Gastrocnemius medialis (tissue), 4 donors: Measurements from ENCODE around the gene TNC. TPM values are rescaled to one million over a fixed set of nuclear protein-coding genes. Genes with fewer than 3 reads are reported as not detected.

Source experiments
- ATAC-seq, 2 donors: fragments of 150-250 bp; one replicate each; pipeline ENCODE4 v1.9.1; 2016
- DNase-seq, 2 donors: peaks; one replicate each; pipeline ENCODE4 v3.0.0-alpha.2; 2019
- H3K27ac ChIP-seq, 4 donors: fragments of 200-600 bp; sonication (generic); 1 replicate in 1 of 4; 2 replicates in 3 of 4; pipeline ENCODE4 v1.5.1; 2016 to 2018; ENCODE audit warnings: mild to moderate bottlenecking in 2 of 4, moderate library complexity in 1 of 4
- H3K27me3 ChIP-seq, 3 donors: fragments of 200-600 bp; sonication (generic) in 2 of 3; 1 replicate in 1 of 3; 2 replicates in 2 of 3; pipeline versions ENCODE4 v1.5.1 to v1.6.0; 2016 to 2019; ENCODE audit warnings: mild to moderate bottlenecking in 1 of 3, moderate library complexity in 1 of 3
- H3K36me3 ChIP-seq, 2 donors: fragments of 200-600 bp; sonication (generic) in 1 of 2; one replicate each; pipeline ENCODE4 v1.5.1; 2017 to 2018
- H3K4me1 ChIP-seq, 2 donors: fragments of 200-600 bp; sonication (generic) in 1 of 2; one replicate each; pipeline ENCODE4 v1.5.1; 2016 to 2017; ENCODE audit warnings: mild to moderate bottlenecking in 2 of 2
- H3K4me3 ChIP-seq, 4 donors: fragments of 200-600 bp; sonication (generic) in 3 of 4; 1 replicate in 1 of 4; 2 replicates in 3 of 4; pipeline ENCODE4 v1.5.1; 2016 to 2019; ENCODE audit warnings: mild to moderate bottlenecking in 2 of 4
- H3K9me3 ChIP-seq, 3 donors: fragments of 200-600 bp; sonication (generic) in 2 of 3; 1 replicate in 1 of 3; 2 replicates in 2 of 3; pipeline ENCODE4 v1.5.1; 2016 to 2019
- POLR2A ChIP-seq, 2 donors: fragments of 450-650 bp; IDR thresholded peaks; one replicate each; pipeline ENCODE4 v1.6.1; 2017; ENCODE audit warnings: antibody characterized with exemption in 2 of 2, mild to moderate bottlenecking in 2 of 2, moderate library complexity in 2 of 2
- in situ Hi-C, 4 donors: fragments of 200-750 bp; cut with MboI; loops; one replicate each; pipeline versions ENCODE4 v1.15.0 to v1.8.0; 2017; ENCODE audit warnings: low sequenced_read_pairs in 4 of 4
- intact Hi-C: fragments of 100-400 bp; cut with DNase I; formaldehyde crosslinking; loops from one replicate; pipeline ENCODE4 v1.15.1; 2023; ENCODE audit warnings: low total_unique reads
- total RNA-seq, 4 donors: library from RNA; depleted of rRNA; stranded (reverse); fragments of >200 nt; gene quantifications; one replicate each; pipeline versions ENCODE4 v1.1.0 to v1.2.3, GENCODE V29; 2016
- TF ChIP-seq, protein P1 (sequence below), 5 experiments: fragments of 450-650 bp in 3 of 5; fragments of 200-600 bp in 2 of 5; sonication (generic) in 2 of 5; IDR thresholded peaks in 4 of 5; conservative IDR thresholded peaks in 1 of 5; 1 replicate in 4 of 5; 2 replicates in 1 of 5; pipeline ENCODE4 v1.5.1; 2016 to 2019; ENCODE audit warnings: antibody characterized with exemption in 5 of 5, mild to moderate bottlenecking in 3 of 5, moderate library complexity in 3 of 5

Gene TNC
- 10 to 100 TPM in 2 of 4 donors, 1 to 10 TPM in 1, not detected in 1; 4.3 to 17.6 (median 10.7) TPM for total RNA-seq

DNA sequence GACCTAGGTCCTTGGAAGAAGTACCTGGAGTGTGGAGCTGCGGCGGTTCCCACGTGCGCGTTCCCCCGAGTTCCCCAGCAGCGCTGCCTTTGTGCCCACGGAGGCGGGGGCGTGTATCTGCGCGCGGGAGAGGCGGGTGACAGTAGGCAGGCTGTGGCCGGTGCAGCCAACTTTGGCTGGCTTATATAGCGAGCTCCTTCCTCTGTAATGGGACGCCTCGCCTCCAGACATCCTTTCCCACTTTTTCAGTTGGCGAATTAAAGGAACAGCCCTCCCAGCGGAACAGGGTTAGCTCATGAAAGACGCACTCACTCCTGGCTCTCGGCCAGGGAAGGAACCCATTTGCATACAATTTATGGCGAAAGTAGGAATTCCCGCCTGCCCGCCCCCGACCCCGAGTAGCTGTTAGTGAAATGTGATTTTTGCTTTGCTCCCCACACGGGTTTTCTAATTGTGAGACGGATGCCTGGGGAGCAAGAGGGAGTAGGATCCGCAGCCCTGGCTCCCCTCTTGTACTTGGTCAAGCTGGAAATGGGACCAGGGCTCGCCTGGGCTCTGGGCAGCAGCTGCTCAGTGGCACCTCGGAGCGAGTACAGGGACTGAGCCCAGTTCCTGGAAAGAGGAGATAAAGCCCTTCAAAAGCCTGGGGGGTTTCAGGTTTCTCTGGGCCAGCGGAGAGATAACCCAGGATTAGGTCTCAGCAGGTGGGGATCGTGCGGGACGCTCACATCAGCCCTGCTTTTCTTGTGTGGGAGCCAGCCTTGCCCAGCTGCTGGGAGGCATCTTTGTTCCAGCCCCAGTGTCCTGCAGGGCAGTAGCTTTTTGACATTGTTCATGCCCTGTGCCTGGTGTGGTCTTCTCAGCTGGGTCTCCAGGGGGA, at the start of gene TNC:
Gene TNC (minus strand): TSS at position 159 of the 880 bp plus-strand sequence. CDS start 27,139 bp downstream, outside the sequence.
- TF ChIP-seq, protein P1, sequence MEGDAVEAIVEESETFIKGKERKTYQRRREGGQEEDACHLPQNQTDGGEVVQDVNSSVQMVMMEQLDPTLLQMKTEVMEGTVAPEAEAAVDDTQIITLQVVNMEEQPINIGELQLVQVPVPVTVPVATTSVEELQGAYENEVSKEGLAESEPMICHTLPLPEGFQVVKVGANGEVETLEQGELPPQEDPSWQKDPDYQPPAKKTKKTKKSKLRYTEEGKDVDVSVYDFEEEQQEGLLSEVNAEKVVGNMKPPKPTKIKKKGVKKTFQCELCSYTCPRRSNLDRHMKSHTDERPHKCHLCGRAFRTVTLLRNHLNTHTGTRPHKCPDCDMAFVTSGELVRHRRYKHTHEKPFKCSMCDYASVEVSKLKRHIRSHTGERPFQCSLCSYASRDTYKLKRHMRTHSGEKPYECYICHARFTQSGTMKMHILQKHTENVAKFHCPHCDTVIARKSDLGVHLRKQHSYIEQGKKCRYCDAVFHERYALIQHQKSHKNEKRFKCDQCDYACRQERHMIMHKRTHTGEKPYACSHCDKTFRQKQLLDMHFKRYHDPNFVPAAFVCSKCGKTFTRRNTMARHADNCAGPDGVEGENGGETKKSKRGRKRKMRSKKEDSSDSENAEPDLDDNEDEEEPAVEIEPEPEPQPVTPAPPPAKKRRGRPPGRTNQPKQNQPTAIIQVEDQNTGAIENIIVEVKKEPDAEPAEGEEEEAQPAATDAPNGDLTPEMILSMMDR (IDR thresholded peaks at IDR 0.05 in 4 of 5, conservative IDR thresholded peaks at IDR 0.05 in 1 of 5): no peak
- TF ChIP-seq POLR2A (IDR thresholded peaks at IDR 0.05): no peak
- Histone ChIP-seq H3K27me3 (peaks cover 6 to 26% (median 10%) of the 10 kb centered on the region in 3 donors), H3K27ac (peak within 1 kb of the TSS in 2 of 4 donors; percentile 27 to 36), H3K9me3 (no peaks in the 10 kb centered on the region), H3K4me1 (peaks cover 4 to 13% of the 10 kb centered on the region in 2 donors), H3K36me3 (no peaks in the 10 kb centered on the region), H3K4me3 (peak within 1 kb of the TSS in 3 of 4 donors; percentile 13 to 46 (median 22))
- DNase-seq (peak in 1 of 2 donors; percentile 12), ATAC-seq (peak; percentile 27 to 32)
- in situ Hi-C loops: no loop called here
- intact Hi-C loops: no loop called here

DNA sequence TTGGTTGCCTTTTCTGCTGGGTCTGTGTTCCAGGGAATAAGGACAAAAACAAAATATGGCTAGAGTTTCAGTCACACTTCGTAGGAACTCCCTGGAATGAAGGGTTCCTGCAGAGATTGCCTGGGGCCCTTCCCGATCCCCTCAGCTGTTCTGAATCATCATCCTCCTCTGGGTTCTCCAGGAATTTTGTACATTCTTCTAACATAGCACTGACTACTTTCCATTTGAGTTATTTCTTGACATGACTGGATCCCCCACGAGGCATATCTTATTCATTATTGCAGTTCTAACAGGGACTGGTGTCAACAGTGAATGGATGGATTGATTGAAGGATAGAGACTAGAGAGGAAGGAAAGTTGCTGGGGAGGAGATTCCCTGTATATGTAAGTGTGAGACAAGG, 49.2 kb upstream of the TNC start:
- TF ChIP-seq, protein P1 (IDR thresholded peaks at IDR 0.05 in 4 of 5, conservative IDR thresholded peaks at IDR 0.05 in 1 of 5): no peak
- TF ChIP-seq POLR2A (IDR thresholded peaks at IDR 0.05): no peak
- in situ Hi-C loops (no loop called here), intact Hi-C loops (no loop called here)
- DNase-seq: no peak
- Histone ChIP-seq H3K4me3 (no peak overlapping the region), H3K36me3 (no peaks in the 10 kb centered on the region), H3K27ac (no peak overlapping the region), H3K27me3 (no peaks in the 10 kb centered on the region), H3K9me3 (no peaks in the 10 kb centered on the region), H3K4me1 (no peaks in the 10 kb centered on the region)
- no peak for ATAC-seq

DNA sequence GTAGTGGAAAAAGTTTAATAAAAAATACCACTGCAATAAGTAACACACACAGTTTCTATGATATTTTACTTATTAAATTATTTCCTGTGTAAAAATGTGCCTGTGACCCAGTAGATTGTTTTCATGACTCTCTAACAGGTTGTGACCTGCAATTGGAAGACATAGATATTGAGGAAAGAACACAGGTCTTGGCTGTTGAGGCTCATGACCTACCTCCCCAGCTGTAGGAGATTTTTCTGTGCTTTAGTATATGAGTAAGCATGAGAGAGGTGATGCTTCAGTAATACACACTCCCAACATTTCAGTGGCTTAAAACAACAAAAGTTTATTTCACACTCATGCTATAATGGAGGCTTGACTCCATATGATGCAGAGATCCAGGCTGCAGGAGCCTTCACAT, 47.3 kb upstream of the TNC start:
- no peaks in the 10 kb centered on the region for H3K36me3 ChIP-seq
- no peaks in the 10 kb centered on the region for H3K4me1 ChIP-seq
- ATAC-seq (no peak), DNase-seq (no peak)
- intact Hi-C loops: no loop called here
- no peaks in the 10 kb centered on the region for H3K9me3 ChIP-seq
- no peak overlapping the region for H3K4me3 ChIP-seq
- no peaks in the 10 kb centered on the region for H3K27me3 ChIP-seq
- TF ChIP-seq POLR2A (IDR thresholded peaks at IDR 0.05): no peak
- in situ Hi-C loops: no loop called here
- H3K27ac ChIP-seq: no peak overlapping the region

DNA sequence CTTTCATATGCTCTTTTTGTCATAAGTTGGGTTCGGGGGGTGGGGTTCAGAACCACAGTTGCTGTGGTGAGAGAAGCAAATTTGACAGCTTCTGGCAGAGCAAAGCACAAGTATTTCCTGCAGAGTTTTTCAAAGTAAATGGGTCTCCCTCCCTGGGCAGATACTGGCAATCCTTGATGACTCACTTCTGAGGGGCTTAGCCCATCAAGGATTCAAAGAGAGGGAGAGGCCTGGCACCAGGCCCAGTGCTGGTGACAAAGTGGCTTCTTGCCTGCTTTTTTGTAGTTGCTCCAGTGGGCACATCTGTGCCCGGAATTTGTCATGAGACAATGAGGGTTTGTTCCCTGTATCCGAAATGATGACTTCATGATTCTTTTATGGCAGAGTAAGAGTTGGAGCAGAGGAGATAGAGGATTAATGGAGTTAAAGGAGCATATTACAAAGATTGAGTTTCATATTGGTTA, 46.6 kb upstream of the TNC start:
- TF ChIP-seq, protein P1 (IDR thresholded peaks at IDR 0.05 in 4 of 5, conservative IDR thresholded peaks at IDR 0.05 in 1 of 5): no peak
- TF ChIP-seq POLR2A (IDR thresholded peaks at IDR 0.05): no peak
- no peak for DNase-seq
- ATAC-seq: no peak
- no peaks in the 10 kb centered on the region for H3K36me3 ChIP-seq
- H3K4me1 ChIP-seq: no peaks in the 10 kb centered on the region
- H3K9me3 ChIP-seq: no peaks in the 10 kb centered on the region
- in situ Hi-C loops (no loop called here), intact Hi-C loops (no loop called here)
- H3K27me3 ChIP-seq: no peaks in the 10 kb centered on the region
- no peak overlapping the region for H3K4me3 ChIP-seq
- no peak overlapping the region for H3K27ac ChIP-seq

DNA sequence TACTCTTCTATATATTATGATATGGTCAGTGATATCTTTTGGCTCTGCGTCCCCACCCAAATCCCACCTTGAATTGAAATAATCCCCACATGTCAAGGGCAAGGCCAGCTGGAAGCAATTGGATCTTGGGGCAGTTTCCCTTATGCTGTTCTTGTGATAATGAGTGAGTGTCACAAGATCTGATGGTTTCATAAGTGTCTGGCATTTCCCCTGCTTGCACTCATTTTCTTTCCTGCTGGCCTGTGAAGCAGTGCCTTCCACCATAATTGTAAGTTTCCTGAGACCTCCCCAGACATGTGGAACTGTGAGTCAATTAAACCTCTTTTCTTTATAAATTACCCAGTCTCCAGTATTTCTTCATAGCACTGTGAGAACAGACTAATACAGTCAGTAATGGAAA, 45.0 kb upstream of the TNC start:
- no peak for ATAC-seq
- no peak for DNase-seq
- intact Hi-C loops: no loop called here
- TF ChIP-seq POLR2A (IDR thresholded peaks at IDR 0.05): no peak
- TF ChIP-seq, protein P1 (IDR thresholded peaks at IDR 0.05 in 4 of 5, conservative IDR thresholded peaks at IDR 0.05 in 1 of 5): no peak
- Histone ChIP-seq H3K9me3 (no peaks in the 10 kb centered on the region), H3K27me3 (no peaks in the 10 kb centered on the region), H3K27ac (no peak overlapping the region), H3K4me1 (no peaks in the 10 kb centered on the region), H3K4me3 (no peak overlapping the region), H3K36me3 (no peaks in the 10 kb centered on the region)
- in situ Hi-C loops: no loop called here
